ENCODE results near the gene HOXD13.
A peak's percentile ranks its signal among the peaks of the same experiment; 100 is the strongest.

The HOXD13 gene

DNA sequence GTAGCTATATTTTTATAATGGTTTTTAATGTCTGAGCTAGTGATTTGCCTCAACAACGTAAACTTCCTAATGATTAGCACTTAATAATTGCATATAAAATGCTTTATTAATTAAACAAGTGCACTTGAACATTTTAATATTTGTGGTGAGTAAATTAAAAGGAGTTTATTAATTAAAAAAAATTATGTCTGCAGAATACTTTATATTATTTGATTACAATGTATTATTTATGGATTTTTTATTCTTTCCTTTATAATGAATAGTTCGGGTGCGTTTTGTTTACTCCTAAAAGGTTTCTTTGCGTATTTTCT is 39.3 kb downstream of the HOXD13 start:
- POLR2A ChIA-PET = interaction anchor here (0.9 to 1.3 kb wide), 2 partner anchors 9 to 25 kb away, joined by 4 to 6 read pairs; no protein-coding TSS in a partner anchor
- TF ChIP-seq ZNF266 (tag by site-specific recombination; IDR thresholded peaks at IDR 0.05; ENCODE audit: low read depth) (no peak), ZNF16 (tag by site-specific recombination; IDR thresholded peaks at IDR 0.05; ENCODE audit: low read depth) (no peak), TRIM28 (IDR thresholded peaks at IDR 0.05; ENCODE audit: borderline replicate concordance, low read length) (no peak), ZNF223 (tag by site-specific recombination; IDR thresholded peaks at IDR 0.05) (no peak), ZNF701 (tag by site-specific recombination; IDR thresholded peaks at IDR 0.05) (no peak), ZNF324 (tag by site-specific recombination; IDR thresholded peaks at IDR 0.05) (no peak)
- TF ChIP-seq, protein P1, sequence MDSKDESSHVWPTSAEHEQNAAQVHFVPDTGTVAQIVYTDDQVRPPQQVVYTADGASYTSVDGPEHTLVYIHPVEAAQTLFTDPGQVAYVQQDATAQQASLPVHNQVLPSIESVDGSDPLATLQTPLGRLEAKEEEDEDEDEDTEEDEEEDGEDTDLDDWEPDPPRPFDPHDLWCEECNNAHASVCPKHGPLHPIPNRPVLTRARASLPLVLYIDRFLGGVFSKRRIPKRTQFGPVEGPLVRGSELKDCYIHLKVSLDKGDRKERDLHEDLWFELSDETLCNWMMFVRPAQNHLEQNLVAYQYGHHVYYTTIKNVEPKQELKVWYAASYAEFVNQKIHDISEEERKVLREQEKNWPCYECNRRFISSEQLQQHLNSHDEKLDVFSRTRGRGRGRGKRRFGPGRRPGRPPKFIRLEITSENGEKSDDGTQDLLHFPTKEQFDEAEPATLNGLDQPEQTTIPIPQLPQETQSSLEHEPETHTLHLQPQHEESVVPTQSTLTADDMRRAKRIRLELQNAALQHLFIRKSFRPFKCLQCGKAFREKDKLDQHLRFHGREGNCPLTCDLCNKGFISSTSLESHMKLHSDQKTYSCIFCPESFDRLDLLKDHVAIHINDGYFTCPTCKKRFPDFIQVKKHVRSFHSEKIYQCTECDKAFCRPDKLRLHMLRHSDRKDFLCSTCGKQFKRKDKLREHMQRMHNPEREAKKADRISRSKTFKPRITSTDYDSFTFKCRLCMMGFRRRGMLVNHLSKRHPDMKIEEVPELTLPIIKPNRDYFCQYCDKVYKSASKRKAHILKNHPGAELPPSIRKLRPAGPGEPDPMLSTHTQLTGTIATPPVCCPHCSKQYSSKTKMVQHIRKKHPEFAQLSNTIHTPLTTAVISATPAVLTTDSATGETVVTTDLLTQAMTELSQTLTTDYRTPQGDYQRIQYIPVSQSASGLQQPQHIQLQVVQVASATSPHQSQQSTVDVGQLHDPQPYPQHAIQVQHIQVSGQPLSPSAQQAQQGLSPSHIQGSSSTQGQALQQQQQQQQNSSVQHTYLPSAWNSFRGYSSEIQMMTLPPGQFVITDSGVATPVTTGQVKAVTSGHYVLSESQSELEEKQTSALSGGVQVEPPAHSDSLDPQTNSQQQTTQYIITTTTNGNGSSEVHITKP (tag by site-specific recombination; IDR thresholded peaks at IDR 0.05) = no peak
- no peak overlapping the region for H3K27ac ChIP-seq (ENCODE audit: extremely low read depth, low read depth, low read length)
- no peaks in the 10 kb centered on the region for H3K9me3 ChIP-seq (ENCODE audit: control insufficient read depth, insufficient read depth, low read depth, low read length)
- H3K36me3 ChIP-seq (ENCODE audit: control insufficient read depth in 2 of 2, insufficient read depth in 1 of 2, low read length in 2 of 2) = no peaks in the 10 kb centered on the region
- peaks cover 13% of the 10 kb centered on the region; the same call in 1 of the 2 replicates for H3K4me1 ChIP-seq (ENCODE audit: control insufficient read depth, insufficient read depth, low read length)
- CTCF ChIA-PET = interaction anchor here (0.6 to 3.1 kb wide), 13 partner anchors 9 to 1115 kb away, joined by 3 to 19 read pairs (median 4); no protein-coding TSS in a partner anchor
- H3K4me3 ChIP-seq (ENCODE audit: low read depth, low read length) = no peak overlapping the region

- no peak overlapping the region for H3K4me3 ChIP-seq (ENCODE audit: low read depth, low read length)
- ChIA-PET CTCF (interaction anchor here (0.6 to 3.1 kb wide), 14 partner anchors 8 to 1016 kb away, joined by 3 to 19 read pairs (median 4); no protein-coding TSS in a partner anchor), POLR2A (interaction anchor here (0.7 to 0.9 kb wide), 2 partner anchors 26 to 504 kb away, joined by 3 to 4 read pairs; no protein-coding TSS in a partner anchor)
- H3K36me3 ChIP-seq (ENCODE audit: control insufficient read depth in 2 of 2, insufficient read depth in 1 of 2, low read length in 2 of 2) = no peaks in the 10 kb centered on the region
- no peaks in the 10 kb centered on the region for H3K9me3 ChIP-seq (ENCODE audit: control insufficient read depth, insufficient read depth, low read depth, low read length)
- H3K4me1 ChIP-seq (ENCODE audit: control insufficient read depth, insufficient read depth, low read length) = peaks cover 13% of the 10 kb centered on the region; the same call in 1 of the 2 replicates
- no peak overlapping the region for H3K27ac ChIP-seq (ENCODE audit: extremely low read depth, low read depth, low read length)
- TF ChIP-seq PRDM1 (tag by site-specific recombination; IDR thresholded peaks at IDR 0.05) (peak; percentile 88), AEBP2 (tag by site-specific recombination; IDR thresholded peaks at IDR 0.05; ENCODE audit: borderline replicate concordance) (no peak)
Measured at GRCh38 chr2:176132205-176133171, 40.0 kb downstream of the HOXD13 start.

- ChIA-PET CTCF (interaction anchor here (0.5 to 1.7 kb wide), 5 partner anchors 314 to 1015 kb away, joined by 3 to 8 read pairs (median 4); no protein-coding TSS in a partner anchor), POLR2A (interaction anchor here (0.7 kb wide), 1 partner anchor 322 kb away, joined by 3 read pairs; no protein-coding TSS in a partner anchor)
- Histone ChIP-seq H3K4me1 (ENCODE audit: control insufficient read depth, insufficient read depth, low read length) (peaks cover 16% of the 10 kb centered on the region), H3K27ac (ENCODE audit: extremely low read depth, low read depth, low read length) (no peak overlapping the region), H3K4me3 (ENCODE audit: low read depth, low read length) (no peak overlapping the region), H3K9me3 (ENCODE audit: control insufficient read depth, insufficient read depth, low read depth, low read length) (no peaks in the 10 kb centered on the region), H3K36me3 (ENCODE audit: control insufficient read depth in 2 of 2, insufficient read depth in 1 of 2, low read length in 2 of 2) (no peaks in the 10 kb centered on the region)
- TF ChIP-seq, protein P2, sequence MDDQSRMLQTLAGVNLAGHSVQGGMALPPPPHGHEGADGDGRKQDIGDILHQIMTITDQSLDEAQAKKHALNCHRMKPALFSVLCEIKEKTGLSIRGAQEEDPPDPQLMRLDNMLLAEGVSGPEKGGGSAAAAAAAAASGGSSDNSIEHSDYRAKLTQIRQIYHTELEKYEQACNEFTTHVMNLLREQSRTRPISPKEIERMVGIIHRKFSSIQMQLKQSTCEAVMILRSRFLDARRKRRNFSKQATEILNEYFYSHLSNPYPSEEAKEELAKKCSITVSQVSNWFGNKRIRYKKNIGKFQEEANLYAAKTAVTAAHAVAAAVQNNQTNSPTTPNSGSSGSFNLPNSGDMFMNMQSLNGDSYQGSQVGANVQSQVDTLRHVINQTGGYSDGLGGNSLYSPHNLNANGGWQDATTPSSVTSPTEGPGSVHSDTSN (CRISPR knock-in tag; IDR thresholded peaks at IDR 0.05) = no peak
- TF ChIP-seq ZNF112 (tag by site-specific recombination; IDR thresholded peaks at IDR 0.05) (no peak), ZBTB44 (tag by site-specific recombination; IDR thresholded peaks at IDR 0.05) (no peak), AEBP2 (tag by site-specific recombination; IDR thresholded peaks at IDR 0.05; ENCODE audit: borderline replicate concordance) (no peak), KLF9 (tag by site-specific recombination; IDR thresholded peaks at IDR 0.05; ENCODE audit: low read depth) (no peak), MYNN (tag by site-specific recombination; IDR thresholded peaks at IDR 0.05; ENCODE audit: borderline replicate concordance) (no peak)
- TF ChIP-seq, protein P3, sequence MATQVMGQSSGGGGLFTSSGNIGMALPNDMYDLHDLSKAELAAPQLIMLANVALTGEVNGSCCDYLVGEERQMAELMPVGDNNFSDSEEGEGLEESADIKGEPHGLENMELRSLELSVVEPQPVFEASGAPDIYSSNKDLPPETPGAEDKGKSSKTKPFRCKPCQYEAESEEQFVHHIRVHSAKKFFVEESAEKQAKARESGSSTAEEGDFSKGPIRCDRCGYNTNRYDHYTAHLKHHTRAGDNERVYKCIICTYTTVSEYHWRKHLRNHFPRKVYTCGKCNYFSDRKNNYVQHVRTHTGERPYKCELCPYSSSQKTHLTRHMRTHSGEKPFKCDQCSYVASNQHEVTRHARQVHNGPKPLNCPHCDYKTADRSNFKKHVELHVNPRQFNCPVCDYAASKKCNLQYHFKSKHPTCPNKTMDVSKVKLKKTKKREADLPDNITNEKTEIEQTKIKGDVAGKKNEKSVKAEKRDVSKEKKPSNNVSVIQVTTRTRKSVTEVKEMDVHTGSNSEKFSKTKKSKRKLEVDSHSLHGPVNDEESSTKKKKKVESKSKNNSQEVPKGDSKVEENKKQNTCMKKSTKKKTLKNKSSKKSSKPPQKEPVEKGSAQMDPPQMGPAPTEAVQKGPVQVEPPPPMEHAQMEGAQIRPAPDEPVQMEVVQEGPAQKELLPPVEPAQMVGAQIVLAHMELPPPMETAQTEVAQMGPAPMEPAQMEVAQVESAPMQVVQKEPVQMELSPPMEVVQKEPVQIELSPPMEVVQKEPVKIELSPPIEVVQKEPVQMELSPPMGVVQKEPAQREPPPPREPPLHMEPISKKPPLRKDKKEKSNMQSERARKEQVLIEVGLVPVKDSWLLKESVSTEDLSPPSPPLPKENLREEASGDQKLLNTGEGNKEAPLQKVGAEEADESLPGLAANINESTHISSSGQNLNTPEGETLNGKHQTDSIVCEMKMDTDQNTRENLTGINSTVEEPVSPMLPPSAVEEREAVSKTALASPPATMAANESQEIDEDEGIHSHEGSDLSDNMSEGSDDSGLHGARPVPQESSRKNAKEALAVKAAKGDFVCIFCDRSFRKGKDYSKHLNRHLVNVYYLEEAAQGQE (tag by site-specific recombination; IDR thresholded peaks at IDR 0.05) = no peak
Measured at GRCh38 chr2:176133389-176133788, 40.9 kb downstream of the HOXD13 start.
